Activated gamma-delta T cell treated with Interleukin-2 at 50 U/mL for 16 hours (primary cell): ENCODE results near the gene PODN.

Experiments used
- DNase-seq: peaks from one replicate; pipeline ENCODE4 v3.0.0-alpha.2; 2020

Gene PODN

GRCh38 chr1:53057127-53057526 lies 4.9 kb upstream of the PODN start:
- DNase-seq = no peak

- DNase-seq = no peak
Measured at GRCh38 chr1:53060579-53060978, 1.4 kb upstream of the PODN start.

- no peak for DNase-seq
Measured at GRCh38 chr1:53061123-53061858, 722 bp upstream of the PODN start.

GRCh38 chr1:53062708-53063591 lies 937 bp downstream of the PODN start:
- DNase-seq = no peak

- no peak for DNase-seq
Measured at GRCh38 chr1:53063744-53064515, 1.9 kb downstream of the PODN start.

GRCh38 chr1:53065391-53065790 lies 3.4 kb downstream of the PODN start:
- DNase-seq = no peak

- DNase-seq = no peak
Measured at GRCh38 chr1:53066488-53066887, 4.5 kb downstream of the PODN start.

GRCh38 chr1:53066891-53067738 lies 5.1 kb downstream of the PODN start:
- no peak for DNase-seq

- DNase-seq = no peak
Measured at GRCh38 chr1:53067886-53068285, 5.9 kb downstream of the PODN start.

GRCh38 chr1:53068314-53069099 lies 6.5 kb downstream of the PODN start:
- no peak for DNase-seq

- no peak for DNase-seq
Measured at GRCh38 chr1:53069265-53069662, 7.3 kb downstream of the PODN start.

GRCh38 chr1:53069663-53070327 lies 7.8 kb downstream of the PODN start:
- DNase-seq = no peak

GRCh38 chr1:53070621-53071020 lies 8.6 kb downstream of the PODN start:
- no peak for DNase-seq

GRCh38 chr1:53071167-53071865 lies 9.3 kb downstream of the PODN start:
- no peak for DNase-seq

GRCh38 chr1:53071915-53072314 lies 9.9 kb downstream of the PODN start:
- DNase-seq = no peak

GRCh38 chr1:53073287-53073686 lies 11.3 kb downstream of the PODN start:
- DNase-seq = no peak

- DNase-seq = no peak
Measured at GRCh38 chr1:53073868-53074311, 11.9 kb downstream of the PODN start.

- DNase-seq = no peak
Measured at GRCh38 chr1:53074313-53075154, 12.5 kb downstream of the PODN start.

- DNase-seq = no peak
Measured at GRCh38 chr1:53075206-53075605, 13.2 kb downstream of the PODN start.
